ENCODE results near the gene HOXA11.

GRCh38 chr7:27174874-27175625 is 10.0 kb downstream of the HOXA11 start:
- TF ChIP-seq CTCF (IDR thresholded peaks at IDR 0.05): no peak
- TF ChIP-seq POLR2A (IDR thresholded peaks at IDR 0.05): no peak
